A549 (cell line): Measurements from ENCODE around the gene SNX25. TPM values are rescaled to one million over a fixed set of nuclear protein-coding genes. Genes with fewer than 3 reads are reported as not detected.

Source experiments
- ATAC-seq, 2 experiments: fragments of 200-7000 bp in 1 of 2; fragments of >200 bp in 1 of 2; cut with Nextera tagmentation in 1 of 2; cut with Tn5 transposase in 1 of 2; 3 replicates each; pipeline versions ENCODE4 v1.8.0 to v1.9.1; 2018 to 2020; ENCODE audit warnings: mild to moderate bottlenecking in 1 of 2, moderate library complexity in 1 of 2
- CTCF ChIA-PET: fragments of 300-600 bp; sonication (Branson Sonifier 250); formaldehyde crosslinking; extraction: SDS; loops from one replicate; lab custom pipeline; 2021; ENCODE audit warnings: antibody characterized with exemption, inconsistent platforms; lab: Yijun Ruan, JAX
- POLR2A ChIA-PET: fragments of 350-600 bp; formaldehyde crosslinking; extraction: SDS; loops from one replicate; lab custom pipeline; 2021; ENCODE audit warnings: antibody characterized with exemption, inconsistent platforms; lab: Yijun Ruan, JAX
- DNase-seq, 2 experiments: peaks; one replicate each; pipeline versions ENCODE4 v3.0.0 to v3.0.0-alpha.2; 2011 to 2016; ENCODE audit warnings: low read depth in 1 of 2, low spot score in 1 of 2
- FAIRE-seq: peaks from 2 replicates; lab custom pipeline; 2011; peaks lifted over from hg19 to GRCh38; lab: Jason Lieb, UNC
- H3K27ac ChIP-seq, 2 experiments: fragments of >200 bp; sonication (Bioruptor Twin); formaldehyde crosslinking; 3 replicates each; pipeline ENCODE4 v1.5.1; 2016 to 2017
- H3K4me1 ChIP-seq: fragments of >200 bp; sonication (Bioruptor Twin); formaldehyde crosslinking; 3 replicates; pipeline ENCODE4 v1.6.1; 2016
- H3K4me2 ChIP-seq: fragments of >200 bp; sonication (Bioruptor Twin); formaldehyde crosslinking; 3 replicates; pipeline ENCODE4 v1.6.1; 2016
- H3K4me3 ChIP-seq: fragments of >200 bp; sonication (Bioruptor Twin); formaldehyde crosslinking; 3 replicates; pipeline ENCODE4 v1.5.1; 2016
- H3K9me3 ChIP-seq: fragments of >200 bp; sonication (Bioruptor Twin); formaldehyde crosslinking; 3 replicates; pipeline ENCODE4 v1.6.1; 2016
- BCL3 ChIP-seq: fragments of >200 bp; sonication (Bioruptor Twin); formaldehyde crosslinking; IDR thresholded peaks from 3 replicates; pipeline ENCODE4 v1.6.1; 2016
- BHLHE40 ChIP-seq: IDR thresholded peaks from 2 replicates; pipeline ENCODE4 v1.6.1; 2012; ENCODE audit warnings: low read depth, low read length, inconsistent platforms
- CBX8 ChIP-seq: fragments of 200-600 bp; sonication (generic); IDR thresholded peaks from 2 replicates; pipeline ENCODE4 v1.6.1; 2016
- CEBPB ChIP-seq, 2 experiments: fragments of >200 bp in 1 of 2; sonication (Bioruptor Twin) in 1 of 2; formaldehyde crosslinking in 1 of 2; IDR thresholded peaks; 2 replicates each; pipeline ENCODE4 v1.6.1; 2012 to 2016
- CHD2 ChIP-seq: fragments of 150-350 bp; IDR thresholded peaks from 2 replicates; pipeline ENCODE4 v1.6.1; 2014; ENCODE audit warnings: low read length; ENCODE audit not compliant: partially characterized antibody
- CHD4 ChIP-seq: fragments of 200-600 bp; sonication (generic); IDR thresholded peaks from 2 replicates; pipeline ENCODE4 v1.6.1; 2016; ENCODE audit warnings: antibody characterized with exemption, mild to moderate bottlenecking, borderline replicate concordance
- E2F6 ChIP-seq: IDR thresholded peaks from 2 replicates; pipeline ENCODE4 v1.6.1; 2012; ENCODE audit warnings: low read depth, borderline replicate concordance
- EHMT2 ChIP-seq: fragments of 200-600 bp; sonication (generic); IDR thresholded peaks from 2 replicates; pipeline ENCODE4 v1.6.1; 2016; ENCODE audit warnings: antibody characterized with exemption, low read depth, mild to moderate bottlenecking, moderate library complexity
- EP300 ChIP-seq, 2 experiments: fragments of >200 bp; sonication (Bioruptor Twin); formaldehyde crosslinking; IDR thresholded peaks; 2 replicates in 1 of 2; 3 replicates in 1 of 2; pipeline ENCODE4 v1.6.1; 2016 to 2017
- ESRRA ChIP-seq: fragments of 150-350 bp; IDR thresholded peaks from 2 replicates; pipeline ENCODE4 v1.6.1; 2014; ENCODE audit warnings: mild to moderate bottlenecking, low read length, borderline replicate concordance
- FOSB ChIP-seq: fragments of 250-450 bp; sonication (Bioruptor Pico); IDR thresholded peaks from 2 replicates; pipeline ENCODE4 v1.5.0; 2020; ENCODE audit warnings: mild to moderate bottlenecking, moderate library complexity
- FOSL2 ChIP-seq, 2 experiments: fragments of 450-650 bp in 1 of 2; fragments of >200 bp in 1 of 2; sonication (Bioruptor Twin) in 1 of 2; formaldehyde crosslinking; IDR thresholded peaks; 2 replicates each; pipeline versions ENCODE4 v1.5.0 to v1.6.1; 2016 to 2020; ENCODE audit warnings: mild to moderate bottlenecking in 1 of 2, moderate library complexity in 1 of 2
- FOXS1 ChIP-seq: fragments of 250-450 bp; sonication (Bioruptor Pico); IDR thresholded peaks from 2 replicates; pipeline ENCODE4 v1.5.0; 2020; ENCODE audit warnings: mild to moderate bottlenecking, moderate library complexity
- HEYL ChIP-seq: fragments of 250-450 bp; sonication (Bioruptor Pico); IDR thresholded peaks from 2 replicates; pipeline ENCODE4 v1.8.0; 2021; ENCODE audit warnings: mild to moderate bottlenecking, moderate library complexity
- HOXB13 ChIP-seq: fragments of 250-450 bp; sonication (Bioruptor Pico); IDR thresholded peaks from 2 replicates; pipeline ENCODE4 v1.5.0; 2020; ENCODE audit warnings: low read depth, mild to moderate bottlenecking, moderate library complexity
- HOXB5 ChIP-seq: fragments of 250-450 bp; sonication (Bioruptor Pico); IDR thresholded peaks from 2 replicates; pipeline ENCODE4 v1.5.0; 2020; ENCODE audit warnings: mild to moderate bottlenecking, moderate library complexity
- JUNB ChIP-seq: fragments of >200 bp; sonication (Bioruptor Twin); formaldehyde crosslinking; IDR thresholded peaks from 2 replicates; pipeline ENCODE4 v1.6.1; 2016
- KDM5A ChIP-seq: fragments of 200-600 bp; sonication (generic); IDR thresholded peaks from 2 replicates; pipeline ENCODE4 v1.6.1; 2016; ENCODE audit warnings: antibody characterized with exemption, mild to moderate bottlenecking
- MAFK ChIP-seq: fragments of 450-650 bp; IDR thresholded peaks from 2 replicates; pipeline ENCODE4 v1.6.1; 2014; ENCODE audit not compliant: partially characterized antibody
- MAX ChIP-seq: IDR thresholded peaks from 2 replicates; pipeline ENCODE4 v1.6.1; 2012
- MAZ ChIP-seq: fragments of 150-350 bp; IDR thresholded peaks from 2 replicates; pipeline ENCODE4 v1.6.1; 2014; ENCODE audit warnings: antibody characterized with exemption, low read depth, low read length, borderline replicate concordance
- NFE2L2 ChIP-seq: fragments of 150-350 bp; conservative IDR thresholded peaks from 2 replicates; pipeline ENCODE4 v1.6.1; 2014; ENCODE audit warnings: low read length
- NPAS2 ChIP-seq: fragments of 250-450 bp; sonication (Bioruptor Pico); IDR thresholded peaks from 2 replicates; pipeline ENCODE4 v1.8.0; 2022; ENCODE audit warnings: mild to moderate bottlenecking, moderate library complexity, borderline replicate concordance
- NR3C1 ChIP-seq: fragments of >200 bp; sonication (Bioruptor Twin); formaldehyde crosslinking; IDR thresholded peaks from 3 replicates; pipeline ENCODE4 v1.6.1; 2017
- PBX3 ChIP-seq: IDR thresholded peaks from 2 replicates; pipeline ENCODE4 v1.6.1; 2012
- RFX5 ChIP-seq: fragments of 450-650 bp; IDR thresholded peaks from 2 replicates; pipeline ENCODE4 v1.7.1; 2014; ENCODE audit warnings: antibody characterized with exemption, mild to moderate bottlenecking, moderate library complexity
- SREBF2 ChIP-seq: fragments of 450-650 bp; IDR thresholded peaks from 2 replicates; pipeline ENCODE4 v1.6.1; 2014; ENCODE audit warnings: mild to moderate bottlenecking, moderate library complexity
- USF2 ChIP-seq: fragments of 450-650 bp; IDR thresholded peaks from 2 replicates; pipeline ENCODE4 v1.6.1; 2014; ENCODE audit warnings: antibody characterized with exemption
- ZNF302 ChIP-seq: fragments of 250-450 bp; sonication (Bioruptor Pico); IDR thresholded peaks from 2 replicates; pipeline ENCODE4 v1.9.0; 2021; ENCODE audit warnings: inconsistent platforms, mild to moderate bottlenecking, moderate library complexity
- ZSCAN20 ChIP-seq: fragments of 250-450 bp; sonication (Bioruptor Pico); IDR thresholded peaks from 2 replicates; pipeline ENCODE4 v1.8.0; 2022; ENCODE audit warnings: mild to moderate bottlenecking, moderate library complexity
- WGBS: methylation state at CpG from one replicate; pipeline ENCODE4 v1.1.6; 2017; ENCODE audit errors: missing lambda C conversion rate; 5-methylcytosine and 5-hydroxymethylcytosine counted together
- polyA plus RNA-seq, 4 experiments: library from polyadenylated mRNA; depleted of rRNA in 3 of 4; stranded (reverse); fragments of >200 nt; fragmentation: RNase III in 1 of 4; extraction: RNeasy Plus Mini Kit Qiagen cat#74134 plus additional on column Dnase treatment in 1 of 4; gene quantifications; 2 replicates in 3 of 4; 3 replicates in 1 of 4; pipeline ENCODE4 v1.2.3, GENCODE V29; 2011 to 2017

Gene SNX25
- polyA plus RNA-seq, 2 of the 4 experiments (the other 2 are of a cell fraction) = 10.1 to 13.0 TPM

GRCh38 chr4:185229021-185229818 lies 19.8 kb downstream of the SNX25 start:
- FAIRE-seq (no peak), DNase-seq (no peak), ATAC-seq (no peak)
- no peak for TF ChIP-seq CBX8
- no peak for TF ChIP-seq BCL3
- no peak for TF ChIP-seq HEYL (CRISPR knock-in tag)
- TF ChIP-seq ZNF302 (CRISPR knock-in tag) = no peak
- no peak for TF ChIP-seq NFE2L2
- TF ChIP-seq NR3C1 = no peak
- TF ChIP-seq USF2 = no peak
- no peak for TF ChIP-seq BHLHE40
- TF ChIP-seq HOXB13 (CRISPR knock-in tag) = no peak
- TF ChIP-seq HOXB5 = no peak
- TF ChIP-seq FOSL2 (IDR thresholded peaks at IDR 0.05) = no peak
- no peak for TF ChIP-seq FOSL2 (CRISPR knock-in tag; IDR thresholded peaks at IDR 0.05)
- no peak for TF ChIP-seq EHMT2
- no peak for TF ChIP-seq SREBF2
- TF ChIP-seq EP300 (IDR thresholded peaks at IDR 0.05) = no peak
- no peak for TF ChIP-seq MAZ
- no peak for TF ChIP-seq KDM5A
- TF ChIP-seq FOSB (CRISPR knock-in tag) = no peak
- TF ChIP-seq FOXS1 (CRISPR knock-in tag) = no peak
- TF ChIP-seq CEBPB (IDR thresholded peaks at IDR 0.05) = no peak
- no peak for TF ChIP-seq PBX3
- Histone ChIP-seq H3K4me1 (no peaks in the 10 kb centered on the region), H3K27ac (no peak overlapping the region), H3K4me2 (no peak overlapping the region), H3K4me3 (no peak overlapping the region), H3K9me3 (no peaks in the 10 kb centered on the region)
- ChIA-PET POLR2A (no interaction called here), CTCF (no interaction called here)
- WGBS = 90% methylated on average over 19 of the region's 19 CpGs

GRCh38 chr4:185232370-185232769 lies 23.0 kb downstream of the SNX25 start:
- H3K27ac ChIP-seq = no peak overlapping the region
- CTCF ChIA-PET = no interaction called here

More at GRCh38 chr4:185232370-185232769, 23.0 kb downstream of the SNX25 start:
- no peak for FAIRE-seq
- WGBS = 88% methylated on average over 6 of the region's 6 CpGs
- no peak for DNase-seq
- Histone ChIP-seq H3K4me1 (peaks cover 6% of the 10 kb centered on the region; the same call in 1 of the 3 replicates), H3K9me3 (no peaks in the 10 kb centered on the region), H3K4me3 (no peak overlapping the region), H3K4me2 (no peak overlapping the region)
- ATAC-seq = no peak
- POLR2A ChIA-PET = no interaction called here
- TF ChIP-seq CHD2 (no peak), CEBPB (IDR thresholded peaks at IDR 0.05) (no peak), RFX5 (no peak), E2F6 (no peak), MAX (no peak), MAFK (no peak), BHLHE40 (no peak), SREBF2 (no peak), BCL3 (no peak), CHD4 (no peak), HEYL (CRISPR knock-in tag) (no peak), ESRRA (no peak), ZSCAN20 (CRISPR knock-in tag) (no peak), NR3C1 (no peak), HOXB5 (no peak), JUNB (no peak), FOSL2 (IDR thresholded peaks at IDR 0.05) (no peak), FOSL2 (CRISPR knock-in tag; IDR thresholded peaks at IDR 0.05) (no peak), ZNF302 (CRISPR knock-in tag) (no peak), NPAS2 (no peak)
